OCI-LY3 (cell line): ENCODE results near the gene GUCA2A.

Experiments
- H2AFZ ChIP-seq: fragments of 200-600, 300-600 bp; shearing (Covaris generic); 2 replicates; pipeline ENCODE4 v1.6.0; 2014; ENCODE audit warnings: antibody characterized with exemption, low read depth, low read length
- H3K27ac ChIP-seq: fragments of 200-600, 300-600 bp; sonication (generic); 2 replicates; pipeline ENCODE4 v1.5.1; 2014; ENCODE audit warnings: mild to moderate bottlenecking, low read length, moderate library complexity, mixed read lengths
- H3K27me3 ChIP-seq: fragments of 200-600, 300-600 bp; sonication (generic); 2 replicates; pipeline ENCODE4 v1.6.1; 2014; ENCODE audit warnings: low read depth, low read length, mixed read lengths
- H3K36me3 ChIP-seq: fragments of 200-600, 300-600 bp; sonication (generic); replicated peaks from 2 replicates; pipeline ENCODE3; 2014; ENCODE audit warnings: low read depth, low read length, mixed read lengths
- H3K4me1 ChIP-seq: fragments of 300-600, 200-600 bp; sonication (generic); 2 replicates; pipeline ENCODE4 v1.6.1; 2014; ENCODE audit warnings: low read length, mixed read lengths
- H3K4me2 ChIP-seq: fragments of 200-600, 300-600 bp; sonication (generic); 2 replicates; pipeline ENCODE4 v1.6.1; 2014; ENCODE audit warnings: low read length, mixed read lengths
- H3K4me3 ChIP-seq: fragments of 300-600, 200-600 bp; sonication (generic); 2 replicates; pipeline ENCODE4 v1.5.1; 2014; ENCODE audit warnings: antibody characterized with exemption, mild to moderate bottlenecking, low read length, moderate library complexity
- H3K79me2 ChIP-seq: fragments of 300-600, 200-600 bp; shearing (Covaris generic); 2 replicates; pipeline ENCODE4 v1.6.1; 2014; ENCODE audit warnings: mild to moderate bottlenecking, low read length, mixed read lengths
- H3K9ac ChIP-seq: fragments of 300-600, 200-600 bp; shearing (Covaris generic); 2 replicates; pipeline ENCODE4 v1.6.0; 2014; ENCODE audit warnings: mild to moderate bottlenecking, low read length, moderate library complexity
- H3K9me3 ChIP-seq: fragments of 200-600, 300-600 bp; shearing (Covaris generic); 2 replicates; pipeline ENCODE4 v1.6.1; 2014; ENCODE audit warnings: low read length, mixed read lengths; ENCODE audit not compliant: insufficient read depth
- H4K20me1 ChIP-seq: fragments of 200-600, 300-600 bp; sonication (generic); 2 replicates; pipeline ENCODE4 v1.6.1; 2016; ENCODE audit warnings: low read length, mixed read lengths; ENCODE audit not compliant: insufficient read depth
- EZH2phosphoT487 ChIP-seq: fragments of 200-600 bp; shearing (Covaris generic); IDR thresholded peaks from 2 replicates; pipeline ENCODE4 v1.6.1; 2018; ENCODE audit warnings: antibody characterized with exemption, mixed run types, low read depth
- TF ChIP-seq, protein P1 (sequence below): fragments of 200-600, 300-600 bp; sonication (generic); IDR thresholded peaks from 2 replicates; pipeline ENCODE4 v1.5.1; 2014; ENCODE audit warnings: antibody characterized with exemption, low read length, low read depth

GUCA2A gene

DNA sequence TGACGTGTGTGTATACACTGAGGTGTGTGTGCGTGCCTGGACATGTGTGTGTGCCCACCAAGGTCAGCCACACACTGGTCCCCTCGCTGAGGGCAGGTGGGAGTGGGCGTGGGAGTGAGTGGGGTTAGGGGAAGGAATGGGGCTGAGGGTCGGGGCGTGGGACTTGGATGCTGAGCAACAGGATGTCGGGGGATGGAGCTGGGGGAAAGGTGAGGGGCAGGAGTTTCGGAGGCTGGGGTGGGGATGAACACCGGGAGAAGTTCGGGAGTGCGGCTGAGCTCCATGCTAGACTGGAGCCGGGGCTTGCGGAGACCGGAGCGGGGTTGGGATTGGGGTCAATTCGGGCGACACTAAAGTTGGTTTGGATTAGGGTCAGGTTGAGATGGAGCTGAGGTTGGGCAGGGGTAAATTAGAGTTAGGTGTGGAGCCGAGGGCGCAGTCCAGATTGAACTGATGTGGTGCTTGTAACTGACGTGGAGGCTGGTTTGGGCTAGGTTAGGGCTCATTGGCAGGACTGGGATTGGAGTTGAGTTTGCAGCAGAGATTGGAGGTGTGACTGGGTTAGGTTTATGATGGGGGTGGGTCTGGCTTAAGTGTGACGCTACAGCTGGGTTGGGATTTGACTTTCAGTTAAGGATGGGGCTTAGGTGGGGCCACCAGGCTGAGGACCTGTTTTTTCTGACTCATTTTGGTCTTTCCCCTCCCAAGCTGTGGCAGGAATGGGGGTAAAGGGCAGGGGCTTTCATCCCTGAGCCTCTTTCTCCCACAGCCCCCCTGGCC lies 3.3 kb upstream of the GUCA2A start:
- TF ChIP-seq, protein P1, sequence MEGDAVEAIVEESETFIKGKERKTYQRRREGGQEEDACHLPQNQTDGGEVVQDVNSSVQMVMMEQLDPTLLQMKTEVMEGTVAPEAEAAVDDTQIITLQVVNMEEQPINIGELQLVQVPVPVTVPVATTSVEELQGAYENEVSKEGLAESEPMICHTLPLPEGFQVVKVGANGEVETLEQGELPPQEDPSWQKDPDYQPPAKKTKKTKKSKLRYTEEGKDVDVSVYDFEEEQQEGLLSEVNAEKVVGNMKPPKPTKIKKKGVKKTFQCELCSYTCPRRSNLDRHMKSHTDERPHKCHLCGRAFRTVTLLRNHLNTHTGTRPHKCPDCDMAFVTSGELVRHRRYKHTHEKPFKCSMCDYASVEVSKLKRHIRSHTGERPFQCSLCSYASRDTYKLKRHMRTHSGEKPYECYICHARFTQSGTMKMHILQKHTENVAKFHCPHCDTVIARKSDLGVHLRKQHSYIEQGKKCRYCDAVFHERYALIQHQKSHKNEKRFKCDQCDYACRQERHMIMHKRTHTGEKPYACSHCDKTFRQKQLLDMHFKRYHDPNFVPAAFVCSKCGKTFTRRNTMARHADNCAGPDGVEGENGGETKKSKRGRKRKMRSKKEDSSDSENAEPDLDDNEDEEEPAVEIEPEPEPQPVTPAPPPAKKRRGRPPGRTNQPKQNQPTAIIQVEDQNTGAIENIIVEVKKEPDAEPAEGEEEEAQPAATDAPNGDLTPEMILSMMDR = no peak
- TF ChIP-seq EZH2phosphoT487 = no peak
- Histone ChIP-seq H3K27ac (no peak overlapping the region), H4K20me1 (no peaks in the 10 kb centered on the region), H3K9me3 (no peaks in the 10 kb centered on the region), H2AFZ (no peak overlapping the region), H3K27me3 (no peaks in the 10 kb centered on the region), H3K4me2 (no peak overlapping the region), H3K4me3 (no peak overlapping the region), H3K79me2 (no peaks in the 10 kb centered on the region), H3K4me1 (peaks cover 15% of the 10 kb centered on the region; the same call in 1 of the 2 replicates), H3K36me3 (no peaks in the 10 kb centered on the region), H3K9ac (no peak overlapping the region)

DNA sequence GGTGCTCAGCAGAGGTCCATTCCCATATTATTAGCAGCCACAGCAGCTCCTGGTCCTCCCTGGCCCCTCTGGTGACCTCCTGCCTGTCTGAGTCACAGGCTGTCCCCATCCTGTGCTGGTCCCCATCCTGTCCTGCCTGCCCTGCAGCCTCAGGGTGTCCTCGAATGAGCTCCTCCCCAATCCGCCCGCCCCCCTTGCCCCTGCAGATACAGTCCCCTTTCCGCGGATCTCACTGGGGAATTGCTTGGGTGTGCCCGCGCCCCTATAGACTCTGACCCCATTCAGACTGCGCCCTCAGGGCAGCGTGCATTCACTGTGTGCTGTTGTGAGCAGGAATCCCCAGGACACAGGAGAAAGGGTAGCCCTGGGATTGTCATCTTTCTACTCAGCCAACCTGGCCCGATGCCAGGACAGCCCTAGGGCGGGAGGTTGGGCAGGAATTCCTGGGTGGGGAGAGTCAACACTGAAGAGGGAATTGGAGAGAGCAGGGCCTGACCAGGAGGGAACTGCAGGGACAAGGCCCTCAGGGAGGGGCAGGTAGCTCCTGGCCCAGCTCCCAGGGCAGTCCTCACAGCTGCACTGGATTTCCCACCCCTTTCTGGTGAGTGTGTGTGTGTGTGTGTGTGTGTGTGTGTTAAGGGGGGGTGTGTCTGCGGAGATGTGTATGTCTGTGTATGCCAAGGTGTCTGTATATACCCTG lies 1.1 kb upstream of the GUCA2A start:
- H3K27me3 ChIP-seq = no peaks in the 10 kb centered on the region
- H4K20me1 ChIP-seq = no peaks in the 10 kb centered on the region
- H3K36me3 ChIP-seq = no peaks in the 10 kb centered on the region
- no peaks in the 10 kb centered on the region for H3K79me2 ChIP-seq
- H3K27ac ChIP-seq = no peak overlapping the region
- no peak overlapping the region for H3K4me3 ChIP-seq
- H2AFZ ChIP-seq = no peak overlapping the region
- peaks cover 3% of the 10 kb centered on the region; the same call in 1 of the 2 replicates for H3K9me3 ChIP-seq
- TF ChIP-seq, protein P1 = no peak
- TF ChIP-seq EZH2phosphoT487 = no peak
- no peak overlapping the region for H3K9ac ChIP-seq
- H3K4me2 ChIP-seq = no peak overlapping the region
- H3K4me1 ChIP-seq = peaks cover 21% of the 10 kb centered on the region; the same call in 1 of the 2 replicates

DNA sequence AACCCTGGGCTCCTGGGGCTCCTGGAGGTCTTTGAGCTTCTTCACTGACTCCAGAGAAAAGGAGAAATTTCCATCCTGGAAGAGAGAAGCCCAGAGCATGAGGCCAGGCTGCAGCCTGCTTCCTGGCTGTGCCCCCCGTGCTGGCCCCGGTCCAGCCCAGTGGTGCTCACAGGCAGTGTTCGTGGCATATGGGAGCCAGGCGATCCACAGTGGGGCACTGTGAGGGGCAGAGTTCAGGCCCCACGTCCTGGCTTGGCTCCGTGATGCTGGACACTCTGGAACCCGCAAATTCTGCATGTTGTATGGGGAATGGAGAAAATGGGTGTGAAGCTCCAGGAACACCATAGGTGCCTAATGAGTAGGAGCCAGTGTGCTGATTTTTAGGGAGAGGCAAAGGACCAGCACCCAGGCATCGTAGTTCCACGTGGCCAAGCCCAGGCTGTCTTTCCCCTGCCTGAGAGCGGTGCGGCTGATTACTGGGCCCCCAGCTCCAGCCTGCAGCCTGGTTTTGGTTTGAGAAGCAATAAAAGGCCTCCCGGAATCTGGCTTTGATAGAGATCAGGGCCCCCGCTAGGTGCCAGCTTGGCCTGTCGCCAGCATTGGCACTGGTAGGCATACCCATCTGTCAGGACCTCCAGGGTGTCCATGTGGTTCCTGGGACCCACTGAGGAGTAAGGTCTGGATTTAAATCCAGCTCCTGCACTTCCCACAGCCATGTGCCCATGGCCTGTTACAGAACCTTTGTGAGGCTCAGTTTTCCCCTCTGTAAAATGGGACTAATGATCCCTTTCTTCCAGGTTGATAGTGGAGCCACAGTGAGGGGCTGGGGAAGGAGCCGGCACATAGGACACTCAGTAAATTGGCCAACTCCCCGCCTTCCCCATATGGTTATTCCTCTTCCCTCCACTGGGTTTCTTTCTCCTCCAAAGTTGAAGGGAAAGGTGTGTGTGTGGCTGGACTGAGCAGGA lies 725 bp downstream of the GUCA2A start:
- Histone ChIP-seq H2AFZ (no peak overlapping the region), H3K79me2 (no peaks in the 10 kb centered on the region), H3K4me2 (no peak overlapping the region), H3K4me3 (no peak overlapping the region), H3K4me1 (peaks cover 21% of the 10 kb centered on the region; the same call in 1 of the 2 replicates), H3K36me3 (no peaks in the 10 kb centered on the region), H3K27ac (no peak overlapping the region), H3K9ac (no peak overlapping the region), H3K27me3 (no peaks in the 10 kb centered on the region), H4K20me1 (no peaks in the 10 kb centered on the region), H3K9me3 (peaks cover 7% of the 10 kb centered on the region; the same call in 1 of the 2 replicates)
- TF ChIP-seq EZH2phosphoT487 = no peak
- TF ChIP-seq, protein P1 = no peak
